Type B pancreatic cell (in vitro differentiated cells): ENCODE data around the gene ZNF529. TPM values are rescaled to one million over a fixed set of nuclear protein-coding genes. Genes with fewer than 3 reads are reported as not detected.

Source experiments
- DNase-seq: peaks from one replicate; pipeline ENCODE4 v3.0.0; 2021; ENCODE audit warnings: mixed read lengths; ENCODE audit not compliant: unreplicated experiment; ENCODE audit errors: extremely low spot score
- H3K27ac Mint-ChIP-seq: 2 replicates; pipeline ENCODE4 v1.8.0; 2021; ENCODE audit warnings: mild to moderate bottlenecking, mixed read lengths
- H3K27me3 Mint-ChIP-seq: 2 replicates; pipeline ENCODE4 v1.8.0; 2021; ENCODE audit warnings: mixed read lengths
- H3K36me3 Mint-ChIP-seq: 2 replicates; pipeline ENCODE4 v1.8.0; 2021; ENCODE audit warnings: mixed read lengths
- H3K4me1 Mint-ChIP-seq: one replicate; pipeline ENCODE4 v1.8.0; 2021; ENCODE audit warnings: mixed read lengths; ENCODE audit not compliant: unreplicated experiment
- H3K4me3 Mint-ChIP-seq: 2 replicates; pipeline ENCODE4 v1.8.0; 2021; ENCODE audit warnings: mild to moderate bottlenecking, mixed read lengths
- H3K9me3 Mint-ChIP-seq: 2 replicates; pipeline ENCODE4 v1.8.0; 2021; ENCODE audit warnings: mixed read lengths
- total RNA-seq: library from RNA; stranded (reverse); gene quantifications from 2 replicates; pipeline ENCODE4 v1.2.1, GENCODE V29; 2021; ENCODE audit warnings: low replicate concordance
- TF ChIP-seq, protein P1 (sequence below): fragments of 200-600 bp; sonication (generic); conservative IDR thresholded peaks from 2 replicates; pipeline ENCODE4 v1.5.0; 2021; ENCODE audit warnings: antibody characterized with exemption, mild to moderate bottlenecking

Gene ZNF529
- total RNA-seq, 1 donor from 2014 or later: 23.9 TPM

DNA sequence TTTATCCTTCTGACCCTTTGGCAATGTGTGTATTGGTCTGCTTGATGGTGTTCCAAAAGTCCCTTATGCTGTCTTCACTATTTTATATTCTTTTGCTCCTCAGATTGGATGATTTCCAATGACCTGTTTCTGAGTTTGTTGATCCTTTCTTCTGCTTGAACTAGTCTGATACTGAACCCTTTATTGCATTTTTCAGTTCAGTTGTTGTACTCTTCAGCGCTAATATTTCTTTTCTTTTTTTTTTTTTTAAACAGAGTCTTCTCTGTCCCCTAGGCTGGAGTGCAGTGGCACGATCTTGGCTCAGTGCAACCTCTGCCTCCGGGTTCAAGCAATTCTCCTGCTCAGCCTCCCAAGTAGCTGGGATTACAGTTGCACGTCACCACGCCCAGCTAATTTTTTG, 71.1 kb downstream of the ZNF529 start:
- no peaks in the 10 kb centered on the region for H3K4me1 Mint-ChIP-seq
- peaks cover 21% of the 10 kb centered on the region for H3K9me3 Mint-ChIP-seq
- peaks cover 3% of the 10 kb centered on the region for H3K36me3 Mint-ChIP-seq
- H3K4me3 Mint-ChIP-seq: no peak overlapping the region
- no peaks in the 10 kb centered on the region for H3K27me3 Mint-ChIP-seq
- TF ChIP-seq, protein P1, sequence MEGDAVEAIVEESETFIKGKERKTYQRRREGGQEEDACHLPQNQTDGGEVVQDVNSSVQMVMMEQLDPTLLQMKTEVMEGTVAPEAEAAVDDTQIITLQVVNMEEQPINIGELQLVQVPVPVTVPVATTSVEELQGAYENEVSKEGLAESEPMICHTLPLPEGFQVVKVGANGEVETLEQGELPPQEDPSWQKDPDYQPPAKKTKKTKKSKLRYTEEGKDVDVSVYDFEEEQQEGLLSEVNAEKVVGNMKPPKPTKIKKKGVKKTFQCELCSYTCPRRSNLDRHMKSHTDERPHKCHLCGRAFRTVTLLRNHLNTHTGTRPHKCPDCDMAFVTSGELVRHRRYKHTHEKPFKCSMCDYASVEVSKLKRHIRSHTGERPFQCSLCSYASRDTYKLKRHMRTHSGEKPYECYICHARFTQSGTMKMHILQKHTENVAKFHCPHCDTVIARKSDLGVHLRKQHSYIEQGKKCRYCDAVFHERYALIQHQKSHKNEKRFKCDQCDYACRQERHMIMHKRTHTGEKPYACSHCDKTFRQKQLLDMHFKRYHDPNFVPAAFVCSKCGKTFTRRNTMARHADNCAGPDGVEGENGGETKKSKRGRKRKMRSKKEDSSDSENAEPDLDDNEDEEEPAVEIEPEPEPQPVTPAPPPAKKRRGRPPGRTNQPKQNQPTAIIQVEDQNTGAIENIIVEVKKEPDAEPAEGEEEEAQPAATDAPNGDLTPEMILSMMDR: no peak
- no peak overlapping the region for H3K27ac Mint-ChIP-seq
- DNase-seq: no peak

DNA sequence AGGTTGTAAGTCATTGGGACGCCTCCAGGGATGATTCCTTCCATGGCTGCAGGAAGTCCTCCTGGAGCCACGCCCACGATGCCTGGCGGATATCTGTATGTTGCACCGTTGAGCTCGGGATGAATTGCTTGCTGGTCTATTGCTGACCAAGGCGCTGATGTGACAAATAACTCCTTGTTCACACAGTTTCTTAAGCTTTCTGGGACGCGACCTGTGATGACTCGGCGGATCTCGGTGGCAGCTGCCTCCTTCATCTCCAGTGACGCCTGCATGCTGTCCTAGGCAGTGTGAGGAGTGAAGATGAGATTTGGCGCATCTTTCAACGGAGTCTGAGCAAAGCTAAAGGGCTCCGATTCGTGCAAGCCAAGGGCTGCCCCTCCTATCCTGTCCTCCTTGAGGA, 76.1 kb downstream of the ZNF529 start:
- no peaks in the 10 kb centered on the region for H3K27me3 Mint-ChIP-seq
- no peaks in the 10 kb centered on the region for H3K36me3 Mint-ChIP-seq
- H3K4me1 Mint-ChIP-seq: no peaks in the 10 kb centered on the region
- H3K27ac Mint-ChIP-seq: no peak overlapping the region
- TF ChIP-seq, protein P1: no peak
- H3K9me3 Mint-ChIP-seq: peaks cover 12% of the 10 kb centered on the region
- H3K4me3 Mint-ChIP-seq: no peak overlapping the region
- no peak for DNase-seq

Other genes starting within 250 kb of the ZNF529 start
- gene ZFP14, start 194.1 kb downstream of the ZNF529 start, total RNA-seq: 7.6 and 10.9 TPM in 2 replicates
- 6.0 and 13.0 TPM in 2 replicates for gene ZFP82, start 154.6 kb downstream of the ZNF529 start, total RNA-seq
- gene ZNF566, start 83.7 kb downstream of the ZNF529 start, total RNA-seq: 14.1 and 22.1 TPM in 2 replicates
- 27.8 and 35.7 TPM in 2 replicates for gene ZNF260, start 45.0 kb downstream of the ZNF529 start, total RNA-seq
- gene ZNF382, start 32.0 kb upstream of the ZNF529 start, total RNA-seq: 9.5 and 17.5 TPM in 2 replicates
- 9.8 and 11.3 TPM in 2 replicates for gene ZNF461, start 93.5 kb upstream of the ZNF529 start, total RNA-seq
- gene ZNF567, start 114.3 kb upstream of the ZNF529 start, total RNA-seq: 10.4 and 12.3 TPM in 2 replicates
- gene ZNF850, start 199.5 kb upstream of the ZNF529 start, total RNA-seq: 10.4 and 11.3 TPM in 2 replicates